ENCODE results near the gene SFI1. TPM values are rescaled to one million over a fixed set of nuclear protein-coding genes. Genes with fewer than 3 reads are reported as not detected.
A peak's percentile ranks its signal among the peaks of the same experiment; 100 is the strongest.

The SFI1 gene
- total RNA-seq, 2 donors from 2014 or later, result 27.8 to 46.8 TPM

GRCh38 chr22:31451709-31452571 is 44.4 kb upstream of the SFI1 start:
- Histone ChIP-seq H3K9me3 (no peaks in the 10 kb centered on the region), H3K27ac (no peak overlapping the region), H3K4me3 (no peak overlapping the region), H3K36me3 (replicated peaks in 1 of 2; ENCODE audit: insufficient read depth in 1 of 2, low read depth in 2 of 2) (peaks cover 0 to 20% of the 10 kb centered on the region in 2 donors), H3K27me3 (no peaks in the 10 kb centered on the region), H3K4me1 (no peaks in the 10 kb centered on the region)
- TF ChIP-seq CTCF (IDR thresholded peaks at IDR 0.05), result peak in 5 of 7 experiments; percentile 8 to 29 (median 25)
- no peak for TF ChIP-seq POLR2A (IDR thresholded peaks at IDR 0.05)
- ATAC-seq, result peak; percentile 42
- no peak for DNase-seq
- intact Hi-C loops (cut with DNase I), result no loop called here
- 70 to 73% methylated on average over 5 of the region's 5 CpGs for WGBS, 2 donors

- 88 to 96% methylated on average over 3 of the region's 3 CpGs for WGBS, 2 donors
- H3K9me3 ChIP-seq, result no peaks in the 10 kb centered on the region
- H3K27ac ChIP-seq, result no peak overlapping the region
- peaks cover 4 to 21% of the 10 kb centered on the region in 2 donors for H3K36me3 ChIP-seq (replicated peaks in 1 of 2; ENCODE audit: insufficient read depth in 1 of 2, low read depth in 2 of 2)
- intact Hi-C loops (cut with DNase I), result no loop called here
- H3K27me3 ChIP-seq, result no peaks in the 10 kb centered on the region
- H3K4me1 ChIP-seq, result no peaks in the 10 kb centered on the region
- no peak for DNase-seq
- ATAC-seq, result no peak
- H3K4me3 ChIP-seq, result no peak overlapping the region
- TF ChIP-seq CTCF (IDR thresholded peaks at IDR 0.05) (no peak), POLR2A (IDR thresholded peaks at IDR 0.05) (no peak)
These were observed 34.6 kb upstream of the SFI1 start for GRCh38 chr22:31461699-31462098.

GRCh38 chr22:31465307-31465706 is 31.0 kb upstream of the SFI1 start:
- intact Hi-C loops (cut with DNase I), result no loop called here
- WGBS, 2 donors, result 94% methylated on average over 2 of the region's 2 CpGs
- no peaks in the 10 kb centered on the region for H3K9me3 ChIP-seq
- H3K4me1 ChIP-seq, result no peaks in the 10 kb centered on the region
- peaks cover 4 to 10% of the 10 kb centered on the region in 2 donors for H3K36me3 ChIP-seq (replicated peaks in 1 of 2; ENCODE audit: insufficient read depth in 1 of 2, low read depth in 2 of 2)
- ATAC-seq (no peak), DNase-seq (no peak)
- H3K4me3 ChIP-seq, result no peak overlapping the region
- no peaks in the 10 kb centered on the region for H3K27me3 ChIP-seq
- no peak overlapping the region for H3K27ac ChIP-seq
- TF ChIP-seq CTCF (IDR thresholded peaks at IDR 0.05) (no peak), POLR2A (IDR thresholded peaks at IDR 0.05) (no peak)

GRCh38 chr22:31474743-31475142 is 21.6 kb upstream of the SFI1 start:
- no peaks in the 10 kb centered on the region for H3K9me3 ChIP-seq
- TF ChIP-seq POLR2A (IDR thresholded peaks at IDR 0.05) (no peak), CTCF (IDR thresholded peaks at IDR 0.05) (no peak)
- H3K27ac ChIP-seq, result no peak overlapping the region
- no peaks in the 10 kb centered on the region for H3K4me1 ChIP-seq
- no peak for DNase-seq
- intact Hi-C loops (cut with DNase I), result no loop called here
- ATAC-seq, result no peak
- 93 to 97% methylated on average over 2 of the region's 2 CpGs for WGBS, 2 donors
- H3K27me3 ChIP-seq, result no peaks in the 10 kb centered on the region
- H3K36me3 ChIP-seq (replicated peaks in 1 of 2; ENCODE audit: insufficient read depth in 1 of 2, low read depth in 2 of 2), result peaks cover 0 to 2% of the 10 kb centered on the region in 2 donors
- no peak overlapping the region for H3K4me3 ChIP-seq

GRCh38 chr22:31475800-31476199 is 20.5 kb upstream of the SFI1 start:
- H3K9me3 ChIP-seq, result no peaks in the 10 kb centered on the region
- no peak for TF ChIP-seq CTCF (IDR thresholded peaks at IDR 0.05)
- TF ChIP-seq POLR2A (IDR thresholded peaks at IDR 0.05), result no peak
- H3K27ac ChIP-seq, result no peak overlapping the region
- H3K4me3 ChIP-seq, result no peak overlapping the region
- H3K4me1 ChIP-seq, result no peaks in the 10 kb centered on the region
- ATAC-seq (no peak), DNase-seq (no peak)
- 92 to 93% methylated on average over 3 of the region's 3 CpGs for WGBS, 2 donors
- H3K36me3 ChIP-seq (replicated peaks in 1 of 2; ENCODE audit: insufficient read depth in 1 of 2, low read depth in 2 of 2), result peaks cover 2 to 3% of the 10 kb centered on the region in 2 donors
- no peaks in the 10 kb centered on the region for H3K27me3 ChIP-seq
- intact Hi-C loops (cut with DNase I), result no loop called here
